ENCODE data around the gene HRC.
"Not testable (repeated sequence)": the region's sequence is repeated elsewhere in the genome, so short reads cannot be mapped to it uniquely, and the experiment has no call there.

The HRC gene, protein sequence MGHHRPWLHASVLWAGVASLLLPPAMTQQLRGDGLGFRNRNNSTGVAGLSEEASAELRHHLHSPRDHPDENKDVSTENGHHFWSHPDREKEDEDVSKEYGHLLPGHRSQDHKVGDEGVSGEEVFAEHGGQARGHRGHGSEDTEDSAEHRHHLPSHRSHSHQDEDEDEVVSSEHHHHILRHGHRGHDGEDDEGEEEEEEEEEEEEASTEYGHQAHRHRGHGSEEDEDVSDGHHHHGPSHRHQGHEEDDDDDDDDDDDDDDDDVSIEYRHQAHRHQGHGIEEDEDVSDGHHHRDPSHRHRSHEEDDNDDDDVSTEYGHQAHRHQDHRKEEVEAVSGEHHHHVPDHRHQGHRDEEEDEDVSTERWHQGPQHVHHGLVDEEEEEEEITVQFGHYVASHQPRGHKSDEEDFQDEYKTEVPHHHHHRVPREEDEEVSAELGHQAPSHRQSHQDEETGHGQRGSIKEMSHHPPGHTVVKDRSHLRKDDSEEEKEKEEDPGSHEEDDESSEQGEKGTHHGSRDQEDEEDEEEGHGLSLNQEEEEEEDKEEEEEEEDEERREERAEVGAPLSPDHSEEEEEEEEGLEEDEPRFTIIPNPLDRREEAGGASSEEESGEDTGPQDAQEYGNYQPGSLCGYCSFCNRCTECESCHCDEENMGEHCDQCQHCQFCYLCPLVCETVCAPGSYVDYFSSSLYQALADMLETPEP

DNA sequence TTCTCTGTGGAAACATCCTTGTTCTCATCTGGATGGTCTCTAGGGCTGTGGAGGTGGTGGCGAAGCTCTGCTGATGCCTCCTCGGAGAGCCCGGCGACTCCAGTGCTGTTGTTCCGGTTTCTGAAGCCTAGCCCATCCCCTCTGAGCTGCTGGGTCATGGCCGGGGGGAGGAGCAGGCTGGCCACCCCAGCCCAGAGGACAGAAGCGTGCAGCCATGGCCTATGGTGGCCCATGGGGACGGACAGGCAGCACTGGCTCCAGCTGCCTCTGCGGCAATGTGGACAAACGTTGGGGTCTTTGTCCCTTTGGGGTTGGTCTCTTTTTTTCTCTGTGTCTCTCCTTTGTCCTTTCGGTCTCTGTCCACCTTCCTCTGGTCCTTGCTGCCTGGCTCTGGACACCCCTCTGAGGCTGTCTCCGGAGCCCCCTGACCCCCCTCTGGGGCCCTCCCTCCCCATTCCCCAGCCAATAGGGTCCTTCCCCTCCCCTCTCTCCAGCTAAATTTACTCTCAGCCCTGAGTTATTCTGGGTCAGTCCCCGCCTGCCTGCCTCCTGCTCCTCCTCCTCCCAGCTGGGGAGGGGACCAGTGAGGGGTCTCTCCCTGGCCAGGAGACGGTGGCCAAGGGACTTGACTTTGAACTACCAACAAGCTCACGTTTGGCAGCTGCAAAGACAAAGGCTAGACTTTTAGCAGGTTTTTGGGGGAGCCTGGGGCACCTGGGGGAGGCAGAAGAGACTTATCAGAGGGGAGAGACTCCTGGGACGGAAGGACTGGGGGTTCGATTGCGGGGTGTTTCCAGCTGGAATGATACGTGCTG, at the start of gene HRC:
TSS of gene HRC (minus strand) at position 392 of the 815 bp plus-strand sequence. CDS start at position 233, 159 bp downstream.
- DNase-seq: no peak

- DNase-seq: no peak
Observed at GRCh38 chr19:49201042-49201441, 45.8 kb upstream of the HRC start.

DNA sequence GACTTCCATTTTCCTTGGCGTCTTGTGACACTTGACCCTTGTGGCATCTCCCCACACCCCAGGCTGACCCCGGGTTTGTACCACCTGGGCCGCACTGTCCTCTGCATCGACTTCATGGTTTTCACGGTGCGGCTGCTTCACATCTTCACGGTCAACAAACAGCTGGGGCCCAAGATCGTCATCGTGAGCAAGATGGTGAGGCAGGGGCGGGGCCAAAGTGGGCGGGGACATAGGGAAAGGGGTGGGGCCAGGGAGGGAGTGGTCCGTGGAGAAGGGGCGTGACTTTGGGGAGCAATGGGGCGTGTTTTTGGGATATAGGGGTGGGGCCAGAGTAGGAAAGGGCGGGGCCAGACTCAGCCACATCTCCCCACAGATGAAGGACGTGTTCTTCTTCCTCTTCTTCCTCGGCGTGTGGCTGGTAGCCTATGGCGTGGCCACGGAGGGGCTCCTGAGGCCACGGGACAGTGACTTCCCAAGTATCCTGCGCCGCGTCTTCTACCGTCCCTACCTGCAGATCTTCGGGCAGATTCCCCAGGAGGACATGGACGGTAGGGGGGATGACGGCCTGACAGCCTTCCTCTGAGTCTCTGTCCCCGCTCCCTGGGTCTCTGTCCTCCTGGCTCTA, 45.2 kb upstream of the HRC start:
- DNase-seq: no peak

DNA sequence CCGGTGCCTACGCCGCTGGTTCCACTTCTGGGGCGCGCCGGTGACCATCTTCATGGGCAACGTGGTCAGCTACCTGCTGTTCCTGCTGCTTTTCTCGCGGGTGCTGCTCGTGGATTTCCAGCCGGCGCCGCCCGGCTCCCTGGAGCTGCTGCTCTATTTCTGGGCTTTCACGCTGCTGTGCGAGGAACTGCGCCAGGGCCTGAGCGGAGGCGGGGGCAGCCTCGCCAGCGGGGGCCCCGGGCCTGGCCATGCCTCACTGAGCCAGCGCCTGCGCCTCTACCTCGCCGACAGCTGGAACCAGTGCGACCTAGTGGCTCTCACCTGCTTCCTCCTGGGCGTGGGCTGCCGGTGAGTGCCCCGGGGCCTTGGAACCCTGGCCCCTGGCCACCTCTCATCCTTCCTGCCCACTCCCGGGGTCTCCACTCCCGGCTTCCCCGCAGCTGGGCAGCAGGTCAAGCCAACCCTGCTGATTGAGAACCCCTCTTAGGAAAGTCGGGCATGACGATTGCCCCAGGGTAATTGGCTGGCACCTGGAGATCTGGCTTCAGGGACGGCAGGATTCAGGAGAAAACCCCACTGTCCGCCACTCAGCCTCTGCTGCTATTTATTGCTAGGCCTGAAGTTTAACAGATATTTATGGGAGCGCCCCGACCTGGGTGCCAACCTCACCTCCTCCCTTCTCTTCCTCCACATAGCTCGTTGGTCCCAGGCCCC, 41.5 kb upstream of the HRC start:
- DNase-seq: peak; percentile 20

- no peak for DNase-seq
Observed at GRCh38 chr19:49194408-49194807, 39.2 kb upstream of the HRC start.

DNA sequence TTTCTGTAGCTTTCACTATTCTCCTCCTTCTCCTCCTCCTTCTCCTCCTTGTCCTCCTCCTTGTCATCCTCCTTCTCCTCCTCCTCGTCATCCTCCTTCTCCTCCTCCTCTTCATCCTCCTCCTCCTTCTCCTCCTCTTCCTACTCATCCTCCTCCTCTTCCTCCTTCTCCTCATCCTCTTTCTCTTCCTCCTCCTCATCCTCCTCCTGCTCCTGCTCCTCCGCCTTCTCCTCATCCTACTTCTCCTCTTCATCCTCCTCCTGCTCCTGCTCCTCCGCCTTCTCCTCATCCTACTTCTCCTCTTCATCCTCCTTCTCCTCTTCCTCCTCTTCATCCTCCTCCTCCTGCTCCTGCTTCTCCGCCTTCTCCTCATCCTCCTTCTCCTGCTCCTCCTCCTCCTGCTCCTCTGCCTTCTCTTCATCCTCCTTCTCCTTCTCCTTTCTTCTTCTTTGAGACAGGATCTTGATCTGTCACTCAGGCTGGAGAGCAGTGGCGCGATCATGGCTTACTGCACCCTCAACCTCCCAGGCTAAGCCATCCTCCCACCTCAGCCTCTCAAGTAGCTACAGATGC, 38.7 kb upstream of the HRC start:
- DNase-seq: no peak

DNA sequence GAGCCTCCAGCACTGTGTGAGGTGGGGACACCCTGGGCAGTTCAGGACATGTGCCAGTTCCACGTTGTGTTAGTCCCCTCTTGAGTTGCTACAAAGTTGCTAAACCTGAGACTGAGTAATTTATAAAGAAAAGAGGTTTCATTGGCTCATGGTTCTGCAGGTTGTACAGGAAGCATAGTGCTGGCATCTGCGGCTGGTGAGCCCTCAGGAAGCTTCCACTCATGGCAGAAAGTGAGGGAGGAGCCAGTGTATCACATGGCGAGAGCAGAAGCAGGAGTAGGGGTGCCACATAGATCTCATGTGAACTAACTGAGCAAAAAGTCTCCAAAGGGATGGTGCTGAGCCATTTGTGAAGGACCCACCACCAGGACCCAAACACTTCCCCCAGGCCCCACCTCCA, 35.6 kb upstream of the HRC start:
- no peak for DNase-seq

DNA sequence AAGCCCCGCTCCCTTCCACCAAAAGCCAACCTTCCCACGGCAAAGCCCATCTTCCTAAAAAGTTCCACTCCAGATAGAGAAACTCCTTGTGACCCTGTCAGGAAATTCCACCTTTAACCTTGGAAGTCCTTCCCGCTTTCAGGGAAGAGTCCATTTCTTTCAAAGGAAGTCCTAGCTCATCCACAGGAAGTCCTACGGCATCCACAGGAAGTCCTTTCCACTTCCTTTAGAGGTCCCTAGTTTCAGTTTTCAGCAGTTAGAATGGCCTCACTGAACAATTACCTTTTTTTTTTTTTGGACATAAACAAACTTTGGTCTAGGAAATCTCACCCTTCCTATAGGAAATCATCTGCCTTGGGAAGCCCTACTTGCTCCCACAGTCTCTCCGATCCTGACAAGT, 34.1 kb upstream of the HRC start:
- no peak for DNase-seq

GRCh38 chr19:49188626-49189200, 33.5 kb upstream of the HRC start:
- DNase-seq: no peak

DNA sequence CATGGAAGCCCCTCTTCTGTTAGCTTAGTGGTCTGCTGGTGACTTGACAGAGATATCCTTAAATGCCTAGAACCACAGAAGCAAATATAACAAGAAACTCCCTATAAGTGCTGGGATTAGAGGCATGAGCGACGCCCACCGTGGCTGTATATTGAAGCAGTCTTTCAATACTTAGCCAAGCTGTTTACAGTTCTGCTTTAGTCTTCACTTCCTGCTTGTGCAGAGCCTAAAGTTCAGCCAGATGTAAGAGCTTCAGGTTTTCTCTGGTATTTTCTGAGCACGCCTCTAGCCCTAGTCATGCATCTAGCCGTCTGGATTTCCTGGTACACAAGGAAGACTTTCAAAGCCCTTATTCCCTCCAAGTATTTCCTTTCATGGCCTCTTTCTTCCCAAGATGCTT, 30.9 kb upstream of the HRC start:
- DNase-seq: no peak

DNA sequence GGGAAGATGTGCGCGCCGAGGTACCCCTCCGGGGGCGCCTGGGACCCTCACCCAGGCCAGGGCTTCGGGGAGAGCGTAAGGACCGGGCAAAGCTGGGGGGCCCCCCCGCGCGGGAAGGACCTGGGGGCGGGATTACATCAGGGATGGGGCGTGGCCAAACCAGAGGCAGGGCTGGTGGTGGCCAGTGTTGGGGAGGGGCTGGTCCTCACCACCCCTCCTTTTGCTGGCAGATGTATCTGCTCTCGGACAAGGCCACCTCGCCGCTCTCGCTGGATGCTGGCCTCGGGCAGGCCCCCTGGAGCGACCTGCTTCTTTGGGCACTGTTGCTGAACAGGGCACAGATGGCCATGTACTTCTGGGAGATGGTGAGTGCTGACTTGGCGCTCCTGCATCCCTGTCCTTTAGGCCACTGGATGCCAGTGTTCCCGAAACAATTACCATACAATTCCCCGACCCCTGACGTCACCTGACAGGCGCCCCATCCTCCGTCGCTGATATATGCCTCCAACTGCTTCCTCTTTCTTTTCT, 27.7 kb upstream of the HRC start:
- DNase-seq: no peak

- DNase-seq: not testable (repeated sequence)
Observed at GRCh38 chr19:49182010-49182847, 27.0 kb upstream of the HRC start.

- DNase-seq: no peak
Observed at GRCh38 chr19:49180659-49181058, 25.5 kb upstream of the HRC start.

GRCh38 chr19:49173198-49173597, 18.0 kb upstream of the HRC start:
- no peak for DNase-seq

GRCh38 chr19:49168421-49168820, 13.2 kb upstream of the HRC start:
- DNase-seq: no peak

- DNase-seq: no peak
Observed at GRCh38 chr19:49167857-49168409, 12.7 kb upstream of the HRC start.

- no peak for DNase-seq
Observed at GRCh38 chr19:49165865-49166301, 10.7 kb upstream of the HRC start.

DNA sequence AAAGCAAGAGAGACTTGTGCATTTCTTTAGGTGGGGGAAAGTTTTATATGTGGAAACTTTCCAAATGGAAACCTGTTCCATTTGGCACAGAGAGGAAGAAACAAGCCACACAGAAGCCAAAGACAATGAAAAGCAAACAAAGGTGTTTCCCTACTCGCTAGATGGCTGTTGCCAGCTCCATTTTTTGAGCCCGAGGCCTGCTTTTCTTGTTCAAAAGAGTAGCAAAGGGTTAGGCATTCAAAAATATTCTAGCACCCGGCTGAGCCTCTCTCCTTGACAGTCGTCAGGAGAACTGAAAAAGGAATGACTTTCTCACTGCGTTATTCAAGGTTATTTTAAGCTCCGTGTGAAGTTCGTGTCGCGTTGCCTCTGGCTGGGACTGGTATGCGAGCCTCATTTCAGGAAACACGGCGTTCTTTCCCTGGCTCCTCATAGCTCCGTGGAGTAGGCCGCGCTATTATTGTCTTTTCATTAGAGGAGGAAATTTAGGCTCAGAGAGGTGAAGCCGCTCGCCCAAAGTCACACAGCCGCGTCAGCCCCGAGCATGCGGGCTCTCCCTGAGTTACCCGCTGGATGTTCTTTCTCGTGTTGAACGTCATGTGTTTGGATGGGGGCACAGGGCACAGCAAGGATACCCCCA, 10.0 kb upstream of the HRC start:
- DNase-seq: no peak

DNA sequence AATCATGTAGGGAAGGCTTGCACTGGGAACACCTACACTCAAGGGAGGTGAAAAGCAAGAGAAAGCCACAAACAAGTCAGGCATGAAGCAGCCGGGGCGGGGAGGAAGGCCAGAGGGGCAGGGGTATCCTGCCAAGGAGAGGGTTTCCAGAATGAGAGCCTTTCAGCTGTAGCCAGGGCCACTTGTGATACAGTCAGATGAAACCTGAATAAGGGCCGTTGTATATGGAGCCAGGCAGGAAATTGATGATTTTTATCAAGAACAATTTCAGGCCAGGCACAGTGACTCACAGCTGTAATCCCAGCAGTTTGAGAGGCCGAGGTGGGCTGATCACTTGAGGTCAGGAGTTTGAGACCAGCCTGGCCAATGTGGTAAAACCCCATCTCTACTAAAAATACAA, 6.8 kb upstream of the HRC start:
- DNase-seq: no peak

Data from NCI-H1092 treated with DMSO at 0.1 percent for 48 hours (cell line).